GM20000 (cell line): ENCODE results near the gene FAM168A.

Experiments
- DNase-seq: peaks from one replicate; pipeline ENCODE4 v3.0.0; 2012; ENCODE audit warnings: low spot score
- TF ChIP-seq, protein P1 (sequence below): IDR thresholded peaks from 2 replicates; pipeline ENCODE4 v1.5.1; 2012; ENCODE audit warnings: mild to moderate bottlenecking, control low read depth; ENCODE audit errors: extremely low read depth, missing control alignments

FAM168A gene

DNA sequence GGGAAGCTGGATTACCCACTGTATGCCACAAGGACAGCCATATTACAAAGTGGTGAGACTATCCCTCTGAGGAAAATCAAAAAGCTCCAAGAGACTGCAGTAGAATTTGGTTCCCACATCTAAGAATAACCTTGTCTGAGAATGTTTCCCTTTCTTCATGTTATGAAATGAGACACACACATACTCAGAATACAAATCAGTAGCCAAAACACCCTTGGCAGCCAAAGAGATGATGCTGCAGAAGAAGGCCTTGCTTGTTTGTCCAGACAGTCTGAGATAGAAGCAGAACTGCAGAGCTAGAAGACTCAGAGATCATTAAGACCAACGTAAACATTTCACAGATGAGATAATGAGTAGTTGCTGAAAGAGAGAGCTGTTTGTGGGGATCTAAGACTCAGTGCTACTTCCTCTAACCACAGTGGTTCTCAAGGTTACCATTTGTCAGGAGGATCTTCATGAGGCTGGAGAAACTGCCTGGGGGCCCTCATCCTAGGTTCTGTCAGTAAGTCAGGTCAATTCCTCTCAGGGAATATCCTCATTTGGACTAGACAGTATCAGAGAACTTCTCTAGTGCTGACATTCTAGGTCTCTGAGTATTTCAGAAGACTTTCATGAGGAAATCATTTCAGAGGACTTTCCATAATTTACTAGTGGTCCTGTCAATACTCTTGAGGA is 182.8 kb downstream of the FAM168A start:
- TF ChIP-seq, protein P1, sequence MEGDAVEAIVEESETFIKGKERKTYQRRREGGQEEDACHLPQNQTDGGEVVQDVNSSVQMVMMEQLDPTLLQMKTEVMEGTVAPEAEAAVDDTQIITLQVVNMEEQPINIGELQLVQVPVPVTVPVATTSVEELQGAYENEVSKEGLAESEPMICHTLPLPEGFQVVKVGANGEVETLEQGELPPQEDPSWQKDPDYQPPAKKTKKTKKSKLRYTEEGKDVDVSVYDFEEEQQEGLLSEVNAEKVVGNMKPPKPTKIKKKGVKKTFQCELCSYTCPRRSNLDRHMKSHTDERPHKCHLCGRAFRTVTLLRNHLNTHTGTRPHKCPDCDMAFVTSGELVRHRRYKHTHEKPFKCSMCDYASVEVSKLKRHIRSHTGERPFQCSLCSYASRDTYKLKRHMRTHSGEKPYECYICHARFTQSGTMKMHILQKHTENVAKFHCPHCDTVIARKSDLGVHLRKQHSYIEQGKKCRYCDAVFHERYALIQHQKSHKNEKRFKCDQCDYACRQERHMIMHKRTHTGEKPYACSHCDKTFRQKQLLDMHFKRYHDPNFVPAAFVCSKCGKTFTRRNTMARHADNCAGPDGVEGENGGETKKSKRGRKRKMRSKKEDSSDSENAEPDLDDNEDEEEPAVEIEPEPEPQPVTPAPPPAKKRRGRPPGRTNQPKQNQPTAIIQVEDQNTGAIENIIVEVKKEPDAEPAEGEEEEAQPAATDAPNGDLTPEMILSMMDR, result no peak
- peak; percentile 42 for DNase-seq

DNA sequence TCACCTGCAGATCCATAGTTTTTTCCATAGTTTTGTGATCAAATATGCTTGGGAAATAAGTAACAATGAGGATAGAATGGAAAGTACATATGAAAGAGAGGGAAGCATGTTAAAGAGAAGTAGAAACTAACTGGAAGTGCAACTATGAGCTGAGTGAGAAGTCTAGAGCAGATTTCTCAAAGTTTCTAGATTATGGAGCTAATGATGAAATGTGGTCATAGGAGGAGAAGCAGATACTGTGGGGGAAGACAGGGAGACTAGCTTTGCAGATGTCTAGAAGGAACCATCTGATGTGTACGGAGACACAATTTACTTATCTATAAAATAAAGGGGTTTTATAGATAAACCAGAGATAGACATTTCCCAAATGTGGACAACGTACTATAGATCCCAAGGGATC is 184.7 kb downstream of the FAM168A start:
- TF ChIP-seq, protein P1, result no peak
- no peak for DNase-seq

DNA sequence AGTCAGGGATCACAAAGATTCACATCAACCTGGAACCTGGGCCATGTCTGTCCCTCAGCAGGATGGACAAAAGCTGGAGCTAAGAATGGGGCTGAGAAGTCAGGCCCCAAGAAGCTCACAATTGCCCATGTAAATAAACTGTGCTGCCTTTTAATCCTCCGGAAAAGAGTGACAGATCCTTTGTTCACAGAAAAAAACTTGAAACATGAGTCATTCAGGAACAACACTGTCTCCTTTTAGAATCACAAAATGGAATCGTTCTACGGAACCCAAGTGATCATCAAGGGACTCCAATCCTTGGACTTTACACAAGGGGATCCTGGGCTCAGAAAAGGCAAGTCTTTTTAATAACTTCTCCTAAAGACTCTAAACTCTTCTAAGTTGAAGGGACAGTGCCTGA is 185.6 kb downstream of the FAM168A start:
- TF ChIP-seq, protein P1, result no peak
- no peak for DNase-seq

DNA sequence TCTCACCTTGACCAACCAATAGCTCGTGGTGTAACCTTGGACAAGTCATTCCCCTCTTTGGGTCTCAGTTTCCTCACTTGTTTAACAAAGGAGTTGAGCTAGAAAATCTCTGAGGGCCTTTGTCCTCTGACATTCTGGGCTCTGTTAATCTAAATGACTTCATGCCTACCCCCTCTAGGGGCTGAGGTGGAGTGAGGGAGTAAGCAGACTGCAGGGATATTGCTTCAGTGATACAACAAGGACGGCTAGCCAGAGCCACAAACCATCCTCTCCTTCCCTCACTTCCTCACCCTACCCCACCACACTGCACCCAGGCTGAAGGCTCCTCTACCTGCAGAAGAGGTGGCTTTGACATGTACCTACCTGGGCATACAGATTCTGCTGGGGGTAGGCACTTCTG is 186.9 kb downstream of the FAM168A start:
- TF ChIP-seq, protein P1, result no peak
- DNase-seq, result no peak

DNA sequence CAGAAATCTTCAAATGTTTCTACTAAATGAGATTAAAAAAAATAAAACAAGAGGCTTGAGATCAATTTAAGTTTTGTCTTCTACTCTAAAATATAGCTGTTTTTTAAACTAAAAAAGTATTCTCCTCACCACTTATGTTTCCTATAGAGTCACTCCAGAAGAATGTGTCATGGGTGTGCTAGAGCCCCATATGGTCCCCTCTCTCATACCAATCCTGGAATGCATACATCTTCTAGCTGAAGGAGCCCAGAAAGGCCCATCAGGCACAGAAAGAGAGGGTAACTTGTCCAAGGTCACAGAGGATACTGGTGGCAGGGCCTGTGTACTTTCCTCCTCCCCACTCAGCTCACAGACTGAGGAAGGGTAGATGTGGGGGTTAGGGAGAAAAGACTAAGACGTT is 187.3 kb downstream of the FAM168A start:
- DNase-seq, result no peak

DNA sequence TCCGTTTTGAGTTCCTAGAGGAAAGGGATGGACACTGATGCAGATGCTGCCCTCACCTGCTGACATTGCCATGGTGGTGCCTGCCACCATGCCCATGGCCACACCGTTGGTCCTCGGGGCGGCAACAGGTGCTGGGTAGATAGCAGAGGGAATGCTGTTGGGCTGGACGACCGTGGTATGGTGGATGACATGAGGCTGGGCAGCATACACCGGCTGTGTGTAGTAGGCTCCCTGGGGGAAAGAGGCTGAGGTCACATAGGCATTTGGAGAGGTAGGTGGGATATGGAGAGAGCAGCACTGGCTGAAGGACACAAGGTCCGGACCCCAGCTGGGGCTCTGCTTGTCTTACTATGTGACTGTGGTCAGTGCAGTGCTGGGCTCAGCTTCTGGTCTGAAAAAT is 188.5 kb downstream of the FAM168A start:
- DNase-seq, result no peak
- TF ChIP-seq, protein P1, result no peak

More for the DNA sequence above, 187.3 kb downstream of the FAM168A start:
- TF ChIP-seq, protein P1, result no peak

DNA sequence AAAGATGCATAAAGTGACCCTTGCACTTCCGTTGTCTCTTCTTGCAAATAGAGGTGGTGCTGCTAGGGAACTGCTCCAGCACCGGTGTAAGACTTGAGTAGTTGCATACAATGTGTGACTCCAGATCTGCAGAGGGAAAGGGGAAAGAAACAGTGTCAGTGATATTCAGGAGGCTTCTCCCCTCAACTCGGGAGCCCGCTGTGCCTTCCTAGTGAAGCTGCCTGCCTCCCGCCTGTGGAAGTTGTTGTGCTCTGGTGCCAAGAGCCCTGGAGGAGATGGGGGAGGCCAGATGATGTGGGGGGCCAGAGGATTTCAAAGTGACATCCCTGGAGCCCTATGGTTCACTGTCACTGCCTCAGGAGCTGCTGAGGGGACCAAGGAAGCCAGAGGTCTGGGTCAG is 191.3 kb downstream of the FAM168A start:
- DNase-seq, result no peak
- TF ChIP-seq, protein P1, result no peak
